Measurements from ENCODE around the gene DDIT4.

DNA sequence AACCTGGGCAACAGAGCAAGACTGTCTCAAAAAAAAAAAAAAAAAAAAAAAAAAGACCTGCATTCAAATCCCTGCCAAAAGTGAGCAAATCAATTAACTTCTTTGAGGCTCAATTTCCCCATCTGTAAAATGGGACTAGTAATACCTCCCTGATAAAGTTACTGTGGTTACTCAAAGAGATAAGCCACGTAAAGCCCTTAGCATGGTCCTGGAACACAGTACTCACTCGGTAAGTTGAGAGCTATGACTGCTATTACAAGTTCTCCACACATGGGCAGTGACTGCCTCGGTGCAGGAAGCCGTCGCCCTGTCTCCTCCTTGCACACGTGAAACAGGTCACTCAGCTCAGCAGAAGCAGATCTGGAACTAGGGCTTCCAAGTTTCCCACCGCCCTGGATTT is 37.9 kb downstream of the DDIT4 start:
- TF ChIP-seq ZNF565 (CRISPR knock-in tag; conservative IDR thresholded peaks at IDR 0.05; ENCODE audit: low read depth) (no peak), ZFP30 (CRISPR knock-in tag; IDR thresholded peaks at IDR 0.05) (no peak)

Data from SK-N-SH treated with all-trans-retinoic acid at 6 μM for 48 hours (cell line).